ENCODE data around the gene ZBTB18.

ZBTB18 gene

GRCh38 chr1:244052016-244052727 is 1.1 kb downstream of the ZBTB18 start:
- no peak for TF ChIP-seq CTCF (IDR thresholded peaks at IDR 0.05; ENCODE audit: extremely low read depth, insufficient read depth, missing control alignments)
- in situ Hi-C loops (cut with MboI; ENCODE audit: low pct_unique_long_range_greater_than_20kb, low sequenced_read_pairs, unreplicated experiment): no loop called here
- DNase-seq (ENCODE audit: low spot score): no peak

DNA sequence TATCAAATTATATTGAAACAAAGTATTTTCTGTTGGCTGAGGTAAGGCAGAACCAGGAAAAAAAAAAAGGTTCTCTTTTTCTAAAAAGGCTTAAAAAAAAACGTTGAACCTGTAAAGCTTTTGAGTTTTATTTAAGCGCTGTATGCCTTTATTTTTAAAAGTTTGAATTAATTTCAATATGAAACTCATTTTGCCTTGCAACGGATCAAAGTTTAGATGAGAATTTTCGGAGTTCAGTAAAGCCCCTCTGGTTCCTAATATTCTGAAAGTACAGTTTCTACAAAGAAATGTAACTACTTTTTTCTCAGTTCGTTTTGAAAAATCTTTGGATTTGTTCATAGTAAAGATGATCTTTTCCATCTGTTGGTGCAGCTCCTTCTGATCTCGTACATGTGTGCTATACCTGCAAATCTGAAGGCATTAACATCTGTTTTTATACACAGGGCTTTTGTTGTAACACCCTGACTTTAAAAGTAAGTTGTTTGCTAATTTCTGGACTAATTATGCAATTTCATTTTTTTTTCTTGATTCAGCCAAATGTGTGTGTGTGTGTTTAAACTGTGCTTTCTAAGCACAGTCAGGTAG is 1.7 kb downstream of the ZBTB18 start:
- in situ Hi-C loops (cut with MboI; ENCODE audit: low pct_unique_long_range_greater_than_20kb, low sequenced_read_pairs, unreplicated experiment): no loop called here
- DNase-seq (ENCODE audit: low spot score): no peak
- no peak for TF ChIP-seq CTCF (IDR thresholded peaks at IDR 0.05; ENCODE audit: extremely low read depth, insufficient read depth, missing control alignments)

GRCh38 chr1:244053831-244054230 is 2.7 kb downstream of the ZBTB18 start:
- DNase-seq (ENCODE audit: low spot score): no peak
- TF ChIP-seq CTCF (IDR thresholded peaks at IDR 0.05; ENCODE audit: extremely low read depth, insufficient read depth, missing control alignments): no peak
- in situ Hi-C loops (cut with MboI; ENCODE audit: low pct_unique_long_range_greater_than_20kb, low sequenced_read_pairs, unreplicated experiment): no loop called here

DNA sequence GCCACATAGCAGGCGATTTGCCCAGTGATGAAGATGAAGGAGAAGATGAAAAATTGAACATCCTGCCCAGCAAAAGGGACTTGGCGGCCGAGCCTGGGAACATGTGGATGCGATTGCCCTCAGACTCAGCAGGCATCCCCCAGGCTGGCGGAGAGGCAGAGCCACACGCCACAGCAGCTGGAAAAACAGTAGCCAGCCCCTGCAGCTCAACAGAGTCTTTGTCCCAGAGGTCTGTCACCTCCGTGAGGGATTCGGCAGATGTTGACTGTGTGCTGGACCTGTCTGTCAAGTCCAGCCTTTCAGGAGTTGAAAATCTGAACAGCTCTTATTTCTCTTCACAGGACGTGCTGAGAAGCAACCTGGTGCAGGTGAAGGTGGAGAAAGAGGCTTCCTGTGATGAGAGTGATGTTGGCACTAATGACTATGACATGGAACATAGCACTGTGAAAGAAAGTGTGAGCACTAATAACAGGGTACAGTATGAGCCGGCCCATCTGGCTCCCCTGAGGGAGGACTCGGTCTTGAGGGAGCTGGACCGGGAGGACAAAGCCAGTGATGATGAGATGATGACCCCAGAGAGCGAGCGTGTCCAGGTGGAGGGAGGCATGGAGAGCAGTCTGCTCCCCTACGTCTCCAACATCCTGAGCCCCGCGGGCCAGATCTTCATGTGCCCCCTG is 3.3 kb downstream of the ZBTB18 start:
- no peak for TF ChIP-seq CTCF (IDR thresholded peaks at IDR 0.05; ENCODE audit: extremely low read depth, insufficient read depth, missing control alignments)
- in situ Hi-C loops (cut with MboI; ENCODE audit: low pct_unique_long_range_greater_than_20kb, low sequenced_read_pairs, unreplicated experiment): no loop called here
- DNase-seq (ENCODE audit: low spot score): no peak

GRCh38 chr1:244054924-244055263 is 3.8 kb downstream of the ZBTB18 start:
- no peak for DNase-seq (ENCODE audit: low spot score)
- in situ Hi-C loops (cut with MboI; ENCODE audit: low pct_unique_long_range_greater_than_20kb, low sequenced_read_pairs, unreplicated experiment): no loop called here
- no peak for TF ChIP-seq CTCF (IDR thresholded peaks at IDR 0.05; ENCODE audit: extremely low read depth, insufficient read depth, missing control alignments)

DNA sequence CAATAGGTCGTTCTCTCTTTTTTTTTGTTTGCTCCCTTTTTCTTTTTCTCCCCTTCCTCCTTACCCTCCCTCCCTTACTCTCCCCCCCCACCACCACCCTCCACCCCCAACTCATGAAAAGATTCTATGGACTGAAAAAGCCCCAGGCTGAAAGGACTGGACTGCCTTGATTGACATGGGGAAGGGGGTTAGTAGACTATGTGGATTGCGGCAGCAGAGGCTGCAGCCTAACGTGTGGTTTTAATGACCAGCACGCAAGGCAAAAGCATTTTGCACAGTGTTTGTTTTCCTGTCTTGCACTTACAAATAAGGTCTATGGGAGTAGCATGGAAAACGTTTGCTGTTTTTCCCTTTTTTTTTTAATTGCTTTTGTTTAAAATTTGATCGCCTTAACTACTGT is 5.5 kb downstream of the ZBTB18 start:
- no peak for TF ChIP-seq CTCF (IDR thresholded peaks at IDR 0.05; ENCODE audit: extremely low read depth, insufficient read depth, missing control alignments)
- in situ Hi-C loops (cut with MboI; ENCODE audit: low pct_unique_long_range_greater_than_20kb, low sequenced_read_pairs, unreplicated experiment): no loop called here
- DNase-seq (ENCODE audit: low spot score): no peak
